Kidney capillary endothelial cell (primary cell): ENCODE results near the gene ACP7.
A peak's percentile ranks its signal among the peaks of the same experiment; 100 is the strongest.
"Not testable (repeated sequence)": the region's sequence is repeated elsewhere in the genome, so short reads cannot be mapped to it uniquely, and the experiment has no call there.

Experiments
- DNase-seq: peaks from one replicate; pipeline ENCODE4 v3.0.0-alpha.2; 2018; ENCODE audit warnings: low spot score

ACP7 gene

DNA sequence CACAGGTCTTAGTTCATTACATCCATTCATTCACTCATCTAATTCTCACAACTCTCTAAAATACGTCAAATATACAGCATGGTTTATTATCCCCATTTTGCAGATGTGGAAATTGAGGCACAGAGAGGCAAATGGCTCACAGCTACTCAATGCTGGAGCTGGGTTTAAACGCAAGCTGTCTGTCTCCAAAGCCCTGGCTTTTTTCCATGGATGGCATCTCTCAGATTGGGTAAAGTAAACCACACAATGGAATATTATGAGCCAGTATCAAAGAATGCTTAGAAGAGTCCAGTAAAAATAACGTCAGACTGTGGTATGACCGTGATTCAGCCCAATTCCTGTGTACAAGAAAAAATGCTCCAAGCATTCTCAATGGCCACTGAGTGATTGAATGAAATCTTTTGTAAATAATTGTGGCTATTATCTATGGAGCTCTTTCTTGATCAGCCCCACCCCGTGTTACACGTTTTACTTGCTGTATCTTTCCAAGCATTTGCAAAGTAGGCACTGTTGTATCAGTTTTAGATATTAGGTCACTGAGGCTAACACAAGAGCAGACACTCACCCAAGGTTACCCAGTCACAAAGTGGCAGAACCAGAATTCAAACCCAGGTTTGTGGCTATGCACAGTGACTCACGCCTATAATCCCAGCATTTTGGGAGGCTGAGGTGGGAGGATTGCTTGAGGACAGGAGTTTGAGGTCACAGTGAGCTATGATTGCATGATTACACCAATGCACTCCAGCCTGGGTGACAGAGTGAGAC lies 5.5 kb upstream of the ACP7 start:
- DNase-seq, result peak; percentile 82

- DNase-seq, result no peak
Observed at GRCh38 chr19:39080431-39080830, 3.7 kb upstream of the ACP7 start.

DNA sequence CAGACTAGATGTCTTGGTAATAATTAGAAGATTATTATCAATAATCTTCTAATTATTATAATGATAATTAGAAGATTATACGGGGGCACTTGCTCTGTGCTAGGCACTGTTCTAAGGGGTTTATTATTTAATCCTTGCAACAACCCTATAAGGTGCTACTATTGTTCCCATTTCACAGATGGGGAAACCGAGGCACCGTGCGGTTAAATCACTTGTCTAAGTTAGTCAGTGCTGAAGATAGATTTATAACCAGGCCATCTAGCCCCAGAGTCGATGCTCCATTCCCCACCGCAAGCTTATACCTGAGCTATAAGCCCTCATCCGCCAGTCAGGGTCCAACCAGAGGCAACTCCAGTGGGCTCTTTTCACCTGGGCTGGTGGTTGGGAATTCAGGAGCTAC lies 2.0 kb upstream of the ACP7 start:
- no peak for DNase-seq

DNA sequence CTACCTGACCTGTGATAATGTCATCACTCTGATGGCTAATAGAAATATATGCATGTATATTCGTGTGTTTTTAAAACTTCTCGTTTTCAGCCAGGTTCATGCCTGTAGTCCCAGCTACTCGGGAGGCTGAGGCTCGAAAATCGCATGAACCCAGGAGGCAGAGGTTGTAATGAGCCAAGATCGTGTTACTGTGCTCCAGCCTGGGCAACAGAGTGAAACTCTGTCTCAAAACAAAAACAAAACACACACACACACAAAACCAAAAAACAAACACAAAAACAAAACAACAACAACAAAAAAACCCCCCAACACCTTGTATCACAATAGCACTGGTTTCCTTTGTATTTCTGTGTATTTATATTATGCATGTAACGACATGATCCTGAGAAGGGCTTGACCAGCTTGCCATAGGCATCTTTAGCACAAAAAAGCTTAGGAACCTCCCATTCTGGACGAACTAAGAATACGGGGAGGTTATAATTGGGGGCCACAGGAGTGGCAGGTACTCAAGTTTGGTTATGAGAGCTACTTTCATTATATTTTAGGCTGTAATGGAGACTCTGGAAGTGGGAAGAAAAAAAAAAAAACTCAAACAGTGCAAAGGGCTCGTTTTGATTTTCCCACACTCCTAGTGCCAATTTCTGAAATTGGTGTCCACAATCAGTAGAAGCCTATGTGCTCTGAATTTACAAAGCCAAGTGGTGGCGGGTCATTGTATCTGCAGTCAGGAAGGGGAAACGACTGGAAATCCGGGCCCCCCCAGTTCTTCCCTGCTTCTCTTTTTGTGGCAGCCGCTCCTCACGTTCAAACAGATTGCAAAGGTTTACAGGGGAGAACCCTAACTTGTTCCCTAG lies 1.2 kb upstream of the ACP7 start:
- DNase-seq, result peak; percentile 16

- DNase-seq, result no peak
Observed at GRCh38 chr19:39083599-39083982, 577 bp upstream of the ACP7 start.

GRCh38 chr19:39084732-39085080 lies 538 bp downstream of the ACP7 start:
- DNase-seq, result no peak

- DNase-seq, result no peak
Observed at GRCh38 chr19:39085392-39085791, 1.2 kb downstream of the ACP7 start.

GRCh38 chr19:39086386-39086785 lies 2.2 kb downstream of the ACP7 start:
- no peak for DNase-seq

DNA sequence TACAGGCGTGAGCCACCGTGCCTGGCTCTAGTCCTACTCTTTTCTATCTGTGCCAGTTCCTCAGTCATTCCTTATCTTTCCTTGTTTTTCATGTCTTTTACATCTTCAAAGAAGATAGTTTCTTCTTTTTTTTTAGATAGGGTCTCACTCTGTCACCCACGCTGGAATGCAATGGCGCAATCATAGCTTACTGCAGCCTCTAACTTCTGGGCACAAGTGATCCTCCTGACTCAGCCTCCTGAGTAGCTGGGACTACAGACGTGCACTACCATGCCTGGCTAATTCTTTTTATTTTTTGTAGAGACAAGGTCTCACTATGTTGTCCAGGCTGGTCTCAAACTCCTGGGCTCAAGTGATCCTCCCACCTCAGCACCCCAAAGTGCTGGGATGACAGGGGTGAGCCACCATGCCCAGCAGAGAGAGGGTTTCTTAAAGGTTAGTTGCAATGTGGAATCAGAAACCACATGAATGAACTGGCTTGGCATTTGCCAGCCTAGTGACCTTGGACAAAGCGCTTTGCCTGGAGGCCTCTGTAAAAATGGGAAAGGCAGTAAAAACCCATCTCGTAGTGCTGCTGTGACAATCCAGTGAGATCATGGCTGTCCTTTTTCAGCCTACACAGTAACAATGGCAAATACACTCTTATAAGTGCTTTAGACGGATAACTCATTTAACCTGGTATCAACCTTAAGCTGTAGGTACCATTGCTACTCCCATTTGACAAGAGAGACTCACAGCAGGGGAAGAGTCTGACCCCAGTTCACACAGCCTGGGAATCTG lies 3.9 kb downstream of the ACP7 start:
- DNase-seq, result no peak

DNA sequence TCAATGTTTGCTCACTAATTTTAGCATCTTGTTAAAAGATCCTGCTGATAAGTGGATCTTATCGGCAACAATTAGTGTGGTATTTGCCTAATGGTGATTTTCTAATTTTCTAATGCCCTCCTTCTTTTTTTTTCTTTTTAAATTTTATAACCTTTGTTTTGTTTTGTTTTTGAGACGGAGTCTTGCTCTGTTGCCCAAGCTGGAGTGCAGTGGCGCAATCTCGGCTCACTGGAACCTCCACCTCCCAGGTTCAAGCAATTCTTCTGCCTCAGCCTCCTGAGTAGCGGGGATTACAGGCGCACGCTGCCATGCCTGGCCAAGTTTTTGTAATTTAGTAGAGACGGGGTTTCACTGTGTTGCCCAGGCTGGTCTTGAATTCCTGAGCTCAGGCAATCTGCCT lies 5.8 kb downstream of the ACP7 start:
- not testable (repeated sequence) for DNase-seq

GRCh38 chr19:39090881-39091280 lies 6.7 kb downstream of the ACP7 start:
- no peak for DNase-seq

DNA sequence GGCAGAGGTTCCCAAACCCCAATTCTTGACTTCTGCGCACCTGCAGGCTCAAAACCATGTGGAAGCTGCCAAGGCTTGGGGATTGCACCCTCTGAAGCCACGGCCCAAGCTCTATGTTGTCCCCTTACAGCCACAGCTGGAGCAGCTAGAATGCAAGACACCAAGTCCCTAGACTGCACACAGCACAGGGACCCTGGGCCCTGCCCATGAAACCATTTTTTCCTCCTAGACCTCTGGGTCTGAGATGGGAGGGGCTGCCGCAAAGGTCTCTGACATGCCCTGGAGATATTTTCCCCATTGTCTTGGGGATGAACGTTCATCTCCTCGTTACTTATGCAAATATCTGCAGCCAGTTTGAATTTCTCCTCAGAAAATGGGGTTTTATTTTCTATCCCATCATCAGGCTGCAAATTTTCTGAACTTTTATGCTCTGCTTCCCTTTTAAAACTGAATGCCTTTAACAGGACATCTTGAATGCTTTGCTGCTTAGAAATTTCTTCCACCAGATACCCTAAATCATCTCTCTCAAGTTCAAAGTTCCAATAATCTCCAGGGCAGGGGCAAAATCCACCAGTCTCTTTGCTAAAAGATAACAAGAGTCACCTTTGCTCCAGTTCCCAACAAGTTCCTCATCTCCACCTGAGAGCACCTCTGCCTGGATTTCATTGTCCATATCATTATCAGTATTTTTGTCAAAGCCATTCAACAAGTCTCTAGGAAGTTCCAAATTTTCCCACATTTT lies 11.8 kb downstream of the ACP7 start:
- DNase-seq, result not testable (repeated sequence)

DNA sequence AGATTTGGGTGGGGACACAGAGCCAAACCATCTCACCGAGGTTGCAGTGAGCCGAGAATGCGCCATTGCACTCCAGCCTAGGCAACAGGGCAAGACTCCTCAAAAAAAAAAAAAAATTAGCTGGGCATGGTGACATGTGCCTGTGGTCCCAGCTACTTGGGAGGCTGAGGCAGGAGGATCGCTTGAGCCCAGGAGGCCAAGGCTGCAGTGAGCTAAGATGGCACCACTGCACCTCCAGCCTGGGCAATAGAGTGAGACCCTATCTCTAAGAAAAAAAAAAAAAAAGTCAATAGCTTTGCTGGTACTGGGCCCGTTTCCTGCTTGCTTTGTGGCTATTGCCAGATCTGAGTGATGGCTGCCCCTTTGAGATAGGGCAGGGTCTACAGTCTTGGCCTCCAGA lies 13.1 kb downstream of the ACP7 start:
- no peak for DNase-seq

- no peak for DNase-seq
Observed at GRCh38 chr19:39097721-39098120, 13.6 kb downstream of the ACP7 start.

GRCh38 chr19:39098365-39099269 lies 14.4 kb downstream of the ACP7 start:
- DNase-seq, result no peak

DNA sequence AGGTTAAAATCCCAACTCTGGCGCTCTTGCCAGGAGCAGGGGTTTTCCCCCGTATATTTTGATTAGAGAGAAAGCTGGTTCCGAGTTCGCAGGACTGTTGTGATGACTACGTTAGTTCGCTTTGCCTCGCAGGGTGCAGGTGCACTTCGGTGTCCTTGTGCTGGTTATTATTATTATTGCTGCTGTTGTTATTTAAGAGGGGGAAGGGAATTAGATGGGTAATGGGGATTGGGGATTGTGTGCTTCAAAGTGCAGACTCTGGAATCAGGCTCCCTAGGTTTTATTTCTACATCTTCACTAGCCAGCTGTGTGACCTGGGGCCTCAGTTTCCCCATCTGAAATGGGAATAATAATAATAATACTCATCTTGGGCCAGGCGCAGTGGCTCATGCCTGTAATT lies 15.2 kb downstream of the ACP7 start:
- no peak for DNase-seq

GRCh38 chr19:39100500-39101166 lies 16.5 kb downstream of the ACP7 start:
- DNase-seq, result no peak

GRCh38 chr19:39103151-39103550 lies 19.0 kb downstream of the ACP7 start:
- no peak for DNase-seq

- DNase-seq, result no peak
Observed at GRCh38 chr19:39104186-39104596, 20.0 kb downstream of the ACP7 start.

DNA sequence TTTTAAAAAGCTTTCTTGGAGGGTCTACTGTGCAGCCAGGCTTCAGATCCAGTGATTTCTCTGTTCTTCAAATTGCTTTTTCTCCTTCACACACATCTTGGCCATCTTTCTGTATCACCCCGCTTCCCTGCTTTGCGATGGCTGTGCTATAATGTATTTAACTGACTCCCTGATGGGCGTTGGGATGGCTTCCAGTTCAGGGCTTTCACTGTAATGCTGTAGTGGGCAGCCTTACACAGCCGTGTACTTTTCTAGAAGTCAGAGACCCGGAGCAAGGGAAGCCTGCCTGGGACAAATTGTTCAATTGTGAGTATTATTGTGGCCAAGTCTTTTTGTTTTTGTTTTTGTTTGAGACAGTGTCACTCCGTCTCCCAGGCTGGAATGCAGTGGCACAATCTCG lies 22.0 kb downstream of the ACP7 start:
- DNase-seq, result no peak
